HUDEP-2 (cell line): ENCODE results near the gene GRWD1.

Source experiments
- DNase-seq, 76 experiments: peaks; one replicate each; lab custom pipeline; 2025; ENCODE audit not compliant: unreplicated experiment in 76 of 76; lab: John Stamatoyannopoulos, UW

The GRWD1 gene

GRCh38 chr19:48492925-48493717 lies 47.3 kb downstream of the GRWD1 start:
- DNase-seq: peak in 75 of 76 experiments; percentile 81 to 100 (median 98)

DNA sequence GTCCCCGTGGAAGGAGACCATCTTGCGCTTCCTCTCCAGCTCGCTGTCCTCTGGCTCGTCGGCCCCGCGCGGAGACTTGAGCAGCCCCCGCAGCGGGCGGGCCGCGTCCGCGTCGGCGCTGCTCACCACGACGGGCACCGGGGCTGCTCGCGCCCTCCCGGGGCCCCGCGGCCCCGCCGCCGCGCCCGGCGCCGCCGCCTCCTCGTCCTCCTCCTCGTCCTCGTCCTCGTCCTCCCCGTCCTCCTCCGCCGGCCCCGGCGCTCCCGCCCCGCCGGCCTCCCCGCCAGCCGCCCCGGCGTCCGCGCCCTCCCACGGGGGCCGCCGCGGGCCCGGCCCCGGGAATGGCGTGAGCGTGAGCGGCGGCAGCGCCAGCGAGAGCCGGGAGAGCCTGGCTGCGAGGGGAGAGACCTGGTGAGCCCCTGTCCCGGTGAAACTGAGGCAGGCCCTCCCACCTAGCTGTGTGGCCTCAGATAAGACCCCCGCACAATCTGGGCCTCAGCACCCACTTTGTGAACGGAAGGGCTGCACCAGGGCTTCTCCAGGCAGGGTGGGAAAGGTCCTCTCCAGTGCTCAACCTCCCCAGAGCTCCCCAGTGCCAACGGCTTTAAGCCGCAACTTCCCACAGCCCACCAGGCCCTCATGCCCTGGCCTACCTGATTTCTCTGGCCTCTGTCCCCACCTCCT lies 48.1 kb downstream of the GRWD1 start:
- DNase-seq: no peak

DNA sequence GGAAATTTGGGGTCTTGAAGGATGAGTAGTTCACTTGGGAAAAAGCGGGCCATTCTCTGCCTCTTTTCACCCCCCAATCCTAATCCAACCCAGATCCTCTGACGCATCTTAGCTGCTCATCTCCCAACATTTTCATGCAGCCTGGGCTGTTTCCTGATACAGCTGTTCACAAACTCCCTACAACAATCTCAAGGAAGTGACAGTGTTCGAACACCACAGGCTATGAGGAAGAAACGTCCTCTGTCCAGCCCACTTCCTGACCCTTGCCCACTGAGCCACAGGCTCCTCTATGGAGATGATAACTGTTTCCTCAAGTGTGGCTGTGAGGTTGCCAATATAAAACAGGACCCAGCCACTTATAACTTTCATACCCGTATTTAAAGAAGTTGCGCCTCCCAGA lies 49.6 kb downstream of the GRWD1 start:
- DNase-seq: no peak

GRCh38 chr19:48496959-48497727 lies 51.4 kb downstream of the GRWD1 start:
- DNase-seq: no peak

DNA sequence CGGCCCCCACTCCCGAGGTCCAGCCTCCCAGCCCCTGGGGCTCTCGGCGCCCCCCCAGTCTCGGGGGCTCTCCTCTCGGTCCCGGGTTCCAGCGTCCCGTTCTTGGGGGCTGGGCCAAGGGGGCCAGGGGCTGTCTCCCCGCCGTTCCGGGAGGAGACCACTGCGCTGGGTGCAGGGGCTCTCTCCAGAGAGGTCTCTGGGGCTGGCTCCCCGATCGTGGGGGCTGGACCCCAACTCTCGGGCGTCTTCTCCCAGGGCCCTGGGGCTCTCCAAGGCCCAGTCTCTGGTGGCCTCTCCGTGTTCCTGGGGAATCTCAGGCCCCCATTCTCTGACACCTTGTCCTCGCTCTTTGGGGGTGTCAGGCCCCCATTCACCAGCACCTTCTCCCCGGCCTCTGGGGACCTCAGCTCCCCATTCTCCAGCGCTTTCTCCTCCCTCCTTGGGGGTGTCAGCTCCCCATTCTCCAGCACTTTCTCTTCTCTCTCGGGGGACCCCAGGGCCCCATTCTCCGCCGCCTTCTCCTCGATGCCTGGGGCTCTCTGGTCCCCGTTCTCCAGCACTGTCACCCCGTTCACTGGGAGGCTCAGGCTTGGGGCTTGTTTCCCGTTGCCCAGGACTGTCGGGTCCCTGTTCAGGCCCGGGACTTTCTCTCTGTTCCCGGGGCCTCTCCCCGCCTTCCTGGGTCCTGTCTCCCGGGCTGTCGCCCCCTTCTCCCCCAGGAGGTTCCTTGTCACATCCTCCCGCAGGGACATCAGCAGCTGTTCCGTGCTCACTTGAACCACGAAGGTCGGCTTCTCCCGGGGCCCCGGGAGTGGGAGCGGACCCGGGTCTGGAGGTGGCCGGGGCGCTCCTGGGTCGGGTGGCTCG lies 52.2 kb downstream of the GRWD1 start:
- DNase-seq: no peak

- DNase-seq: no peak
These were observed 53.0 kb downstream of the GRWD1 start for GRCh38 chr19:48498595-48499311.

DNA sequence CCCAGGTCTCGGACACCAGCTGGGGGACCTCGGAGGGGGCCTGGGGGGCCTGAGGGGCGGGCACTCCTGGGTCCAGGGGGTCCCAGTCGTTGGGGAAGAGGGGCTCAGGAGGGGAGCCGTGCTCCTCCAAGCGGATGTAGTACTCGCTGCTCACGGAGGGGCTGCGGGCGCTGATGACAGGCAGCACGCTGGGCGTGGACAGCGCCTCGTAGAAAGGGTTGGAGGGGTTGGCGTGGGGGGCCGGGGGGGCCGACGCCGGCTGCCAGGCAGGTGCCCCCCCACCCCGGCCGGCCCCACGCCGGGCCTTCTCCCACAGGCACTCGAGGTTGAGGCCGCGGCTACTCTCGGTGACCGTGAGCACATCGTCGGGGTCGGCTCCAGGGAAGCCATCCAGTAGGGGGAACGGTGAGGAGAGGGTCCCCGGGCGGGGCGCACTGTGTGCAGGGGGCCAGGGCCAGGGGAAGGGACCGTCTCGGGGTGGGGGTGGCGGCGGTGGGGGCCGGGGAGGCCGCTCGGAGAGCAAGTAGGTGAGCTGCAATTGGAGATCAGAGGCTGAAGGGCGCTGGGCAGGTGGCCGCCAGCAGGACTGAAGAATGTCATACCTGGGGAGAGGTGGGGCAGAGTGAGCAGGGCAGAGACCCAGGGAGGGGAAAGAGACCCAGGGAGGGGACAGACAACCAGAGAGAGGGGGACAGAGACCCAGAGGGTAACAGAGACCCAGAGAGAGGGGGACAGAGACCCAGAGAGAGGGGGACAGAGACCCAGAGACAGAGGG lies 53.7 kb downstream of the GRWD1 start:
- DNase-seq: no peak

DNA sequence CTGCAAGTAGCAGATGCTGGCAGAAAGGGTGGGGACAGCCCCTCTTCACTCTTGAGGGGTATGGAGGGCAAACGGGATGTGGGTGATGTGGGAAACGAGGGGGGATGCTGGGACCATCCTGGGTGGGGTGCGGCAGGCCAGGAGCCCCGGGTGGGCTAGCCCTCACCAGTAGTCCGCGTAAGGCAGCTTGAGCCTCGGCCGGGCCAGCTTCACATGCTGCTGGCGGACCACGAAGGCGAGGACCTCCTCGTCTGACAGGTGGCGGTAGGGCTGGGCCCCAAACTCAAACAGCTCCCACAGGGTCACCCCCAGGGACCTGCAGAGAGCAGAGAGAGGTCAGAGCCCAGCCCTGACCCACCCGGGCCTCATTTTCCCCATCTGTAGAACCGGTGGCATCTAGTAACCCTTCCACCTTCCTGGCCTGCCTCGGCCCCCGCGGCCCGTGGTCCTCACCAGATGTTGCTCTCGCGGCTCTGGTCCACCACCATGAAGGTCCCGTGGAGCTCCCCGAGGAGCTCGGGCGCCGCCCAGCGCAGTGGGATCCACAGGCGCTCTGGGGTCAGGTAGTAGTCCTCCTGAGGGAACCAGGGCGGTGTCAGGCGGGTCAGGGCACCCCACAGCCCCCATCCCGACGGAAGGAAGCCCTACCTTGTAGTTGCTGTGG lies 55.2 kb downstream of the GRWD1 start:
- DNase-seq: no peak

DNA sequence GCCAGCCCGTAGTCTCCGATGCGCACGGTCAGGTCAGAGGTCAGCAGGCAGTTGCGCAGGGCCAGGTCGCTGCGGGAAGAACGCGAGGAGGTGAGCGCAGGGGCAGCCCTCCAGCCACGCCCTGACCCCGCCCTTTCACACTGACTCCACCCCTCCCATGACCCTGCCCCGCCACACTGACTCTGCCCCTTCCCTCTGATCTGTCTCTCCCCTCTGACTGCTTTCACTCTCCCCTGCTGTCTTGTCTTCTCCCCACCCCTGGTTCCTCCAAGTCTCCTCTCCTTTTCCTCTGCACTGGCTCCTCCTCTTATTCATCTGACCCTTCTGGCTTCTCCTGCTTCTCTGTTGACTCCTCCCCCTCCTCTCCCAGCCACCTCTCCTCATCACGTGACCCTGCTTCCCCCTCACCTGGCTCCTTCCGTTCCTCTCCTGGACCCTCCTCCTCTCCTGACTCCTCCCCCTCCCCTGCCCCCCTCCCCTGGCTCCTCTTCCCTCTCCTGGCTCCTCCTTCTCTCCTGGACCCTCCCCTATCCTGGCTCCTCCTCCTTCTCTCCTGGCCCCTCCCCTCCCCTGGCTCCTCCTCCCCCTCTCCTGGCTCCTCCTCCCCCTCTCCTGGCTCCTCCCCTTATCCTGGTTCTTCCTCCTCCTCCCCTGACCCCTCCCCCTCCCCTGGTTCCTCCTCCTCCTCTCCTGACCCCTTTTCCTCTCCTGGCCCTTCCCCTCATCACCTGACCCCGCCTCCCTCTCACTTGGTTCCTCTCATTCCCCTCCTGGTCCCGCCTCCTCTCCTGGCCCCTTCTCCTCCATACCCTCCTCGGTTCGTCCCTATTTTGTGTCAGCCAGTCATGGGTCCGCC lies 55.9 kb downstream of the GRWD1 start:
- DNase-seq: peak in 28 of 76 experiments; percentile 11 to 60 (median 38)

GRCh38 chr19:48502350-48503018 lies 56.7 kb downstream of the GRWD1 start:
- no peak for DNase-seq

GRCh38 chr19:48506138-48506733 lies 60.5 kb downstream of the GRWD1 start:
- DNase-seq: peak in 31 of 76 experiments; percentile 14 to 64 (median 39)
